Breast epithelium (tissue), 4 donors: ENCODE data around the gene HASPIN. TPM values are rescaled to one million over a fixed set of nuclear protein-coding genes. Genes with fewer than 3 reads are reported as not detected.

ENCODE experiments used
- DNase-seq, 2 donors: peaks; one replicate each; pipeline ENCODE4 v3.0.0-alpha.2; 2019; ENCODE audit warnings: low spot score in 2 of 2
- H3K27ac ChIP-seq, 2 donors: fragments of 200-600 bp; sonication (generic) in 1 of 2; one replicate each; pipeline ENCODE4 v1.5.1; 2016 to 2019; ENCODE audit warnings: mild to moderate bottlenecking in 1 of 2
- H3K27me3 ChIP-seq, 2 donors: fragments of 200-600 bp; sonication (generic) in 1 of 2; one replicate each; pipeline versions ENCODE4 v1.5.1 to v1.6.0; 2017 to 2019; ENCODE audit warnings: control low read depth in 1 of 2, mild to moderate bottlenecking in 1 of 2
- H3K36me3 ChIP-seq: fragments of 200-600 bp; one replicate; pipeline ENCODE4 v1.5.1; 2019
- H3K4me1 ChIP-seq, 2 donors: fragments of 200-600 bp; sonication (generic); one replicate each; pipeline ENCODE4 v1.5.1; 2016 to 2019; ENCODE audit warnings: control low read depth in 1 of 2
- H3K4me3 ChIP-seq, 3 donors: fragments of 200-600 bp; sonication (generic); 1 replicate in 2 of 3; 2 replicates in 1 of 3; pipeline ENCODE4 v1.5.1; 2016 to 2019; ENCODE audit warnings: mild to moderate bottlenecking in 3 of 3, moderate library complexity in 2 of 3
- H3K9me3 ChIP-seq, 2 donors: fragments of 200-600 bp; sonication (generic) in 1 of 2; one replicate each; pipeline ENCODE4 v1.5.1; 2016 to 2019; ENCODE audit warnings: control low read depth in 1 of 2
- CTCF ChIP-seq, 3 donors: fragments of 450-650 bp; IDR thresholded peaks; one replicate each; pipeline ENCODE4 v1.5.1; 2016 to 2017; ENCODE audit warnings: antibody characterized with exemption in 3 of 3, mild to moderate bottlenecking in 3 of 3, moderate library complexity in 3 of 3
- POLR2A ChIP-seq: fragments of 450-650 bp; IDR thresholded peaks from one replicate; pipeline ENCODE4 v1.6.1; 2016; ENCODE audit warnings: antibody characterized with exemption, mild to moderate bottlenecking, moderate library complexity
- POLR2AphosphoS5 ChIP-seq, 3 donors: sonication (generic); formaldehyde crosslinking; IDR thresholded peaks; one replicate each; pipeline ENCODE4 v1.6.1; 2017; ENCODE audit warnings: antibody characterized with exemption in 3 of 3
- intact Hi-C: fragments of 100-400 bp; cut with DNase I; formaldehyde crosslinking; loops from one replicate; pipeline ENCODE4 v1.15.1; 2023; ENCODE audit warnings: low total_unique reads
- total RNA-seq, 3 donors: library from RNA; depleted of rRNA; stranded (reverse); fragments of >200 nt; gene quantifications; one replicate each; pipeline ENCODE4 v1.1.0, GENCODE V29; 2016

The HASPIN gene
- total RNA-seq, 3 donors from 2014 or later, result 0.29 to 0.48 (median 0.33) TPM

GRCh38 chr17:3768769-3769168 lies 45.1 kb downstream of the HASPIN start:
- intact Hi-C loops, result no loop called here
- Histone ChIP-seq H3K27ac (no peak overlapping the region), H3K4me1 (no peaks in the 10 kb centered on the region), H3K9me3 (no peaks in the 10 kb centered on the region), H3K36me3 (no peaks in the 10 kb centered on the region), H3K4me3 (no peak overlapping the region), H3K27me3 (peaks cover 0 to 4% of the 10 kb centered on the region in 2 donors)
- no peak for TF ChIP-seq CTCF (IDR thresholded peaks at IDR 0.05)
- TF ChIP-seq POLR2A, result no peak
- no peak for TF ChIP-seq POLR2AphosphoS5 (IDR thresholded peaks at IDR 0.05)
- no peak for DNase-seq

DNA sequence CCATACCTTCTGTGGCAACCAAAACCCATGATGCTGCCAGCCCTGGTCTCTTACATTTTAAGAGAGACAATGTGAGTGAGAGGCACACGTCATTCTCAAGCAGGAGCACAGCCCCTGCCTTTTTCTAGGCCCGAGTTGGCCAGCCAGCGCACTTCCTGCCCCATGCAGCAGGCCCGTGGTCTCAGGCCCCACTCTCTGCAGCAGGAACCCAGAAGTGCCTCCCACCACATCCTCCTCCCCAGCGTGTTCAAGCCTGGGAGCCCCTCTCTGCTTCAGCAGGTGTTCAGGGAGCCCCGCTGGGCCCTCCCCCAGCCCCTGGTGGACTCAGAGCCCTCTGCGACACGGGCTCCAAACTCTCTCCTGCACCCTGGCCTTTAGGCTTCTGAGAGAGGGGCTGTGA lies 46.8 kb downstream of the HASPIN start:
- no peak for DNase-seq
- intact Hi-C loops, result loop anchor here (2.0 kb wide), 1 partner anchor 42 kb away; no protein-coding TSS in a partner anchor
- H3K4me3 ChIP-seq, result no peak overlapping the region
- no peaks in the 10 kb centered on the region for H3K4me1 ChIP-seq
- no peak overlapping the region for H3K27ac ChIP-seq
- no peaks in the 10 kb centered on the region for H3K9me3 ChIP-seq
- H3K36me3 ChIP-seq, result no peaks in the 10 kb centered on the region
- TF ChIP-seq POLR2AphosphoS5 (IDR thresholded peaks at IDR 0.05), result no peak
- TF ChIP-seq CTCF (IDR thresholded peaks at IDR 0.05), result no peak
- TF ChIP-seq POLR2A, result no peak
- H3K27me3 ChIP-seq, result no peaks in the 10 kb centered on the region

DNA sequence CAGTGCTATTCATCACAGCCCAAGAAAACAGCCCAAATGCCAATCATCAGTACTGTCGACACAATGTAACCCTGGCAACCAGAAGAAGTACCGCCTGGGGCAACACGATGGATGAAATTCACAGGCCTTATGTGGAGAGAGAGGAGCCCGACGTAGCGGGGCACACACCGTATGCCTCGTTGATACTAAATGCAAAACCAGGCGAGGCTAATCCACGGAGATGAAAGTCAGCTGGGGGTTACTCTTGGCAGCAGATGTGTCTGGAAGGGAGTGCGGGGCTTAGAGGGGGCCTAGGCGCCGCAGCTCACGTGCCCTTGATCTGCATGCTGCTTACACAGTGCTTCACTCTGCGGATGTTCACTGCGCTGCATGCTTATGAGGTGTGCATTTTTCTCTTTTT lies 47.4 kb downstream of the HASPIN start:
- no peak for DNase-seq
- H3K4me1 ChIP-seq, result no peaks in the 10 kb centered on the region
- no peak overlapping the region for H3K27ac ChIP-seq
- no peaks in the 10 kb centered on the region for H3K27me3 ChIP-seq
- no peak for TF ChIP-seq CTCF (IDR thresholded peaks at IDR 0.05)
- TF ChIP-seq POLR2AphosphoS5 (IDR thresholded peaks at IDR 0.05), result no peak
- TF ChIP-seq POLR2A, result no peak
- intact Hi-C loops, result loop anchor here (2.0 kb wide), 1 partner anchor 42 kb away; no protein-coding TSS in a partner anchor
- no peak overlapping the region for H3K4me3 ChIP-seq
- no peaks in the 10 kb centered on the region for H3K36me3 ChIP-seq
- H3K9me3 ChIP-seq, result no peaks in the 10 kb centered on the region

DNA sequence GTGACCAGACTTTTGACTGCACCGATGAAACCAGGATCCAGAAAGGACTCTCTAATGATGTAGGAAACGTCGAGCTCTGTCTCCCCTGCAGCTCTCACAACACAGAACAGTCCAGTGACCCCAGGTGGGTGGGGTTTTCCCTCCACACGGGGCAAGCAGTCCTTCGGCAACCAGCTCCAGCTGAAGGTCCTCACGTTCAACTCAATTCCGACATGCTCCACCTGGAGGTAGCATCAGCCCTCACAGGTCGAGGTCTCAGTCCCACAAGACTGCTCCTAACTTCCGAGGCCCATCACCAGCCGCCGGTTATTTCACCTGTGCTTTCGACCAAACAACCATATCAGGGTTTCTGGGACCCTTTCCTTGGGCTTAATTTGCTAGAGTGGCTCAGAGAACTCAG lies 49.1 kb downstream of the HASPIN start:
- intact Hi-C loops, result no loop called here
- Histone ChIP-seq H3K36me3 (no peaks in the 10 kb centered on the region), H3K27ac (no peak overlapping the region), H3K27me3 (no peaks in the 10 kb centered on the region), H3K4me1 (no peaks in the 10 kb centered on the region), H3K9me3 (no peaks in the 10 kb centered on the region), H3K4me3 (no peak overlapping the region)
- TF ChIP-seq POLR2AphosphoS5 (IDR thresholded peaks at IDR 0.05) (no peak), POLR2A (no peak), CTCF (IDR thresholded peaks at IDR 0.05) (no peak)
- no peak for DNase-seq

- TF ChIP-seq POLR2A (no peak), CTCF (IDR thresholded peaks at IDR 0.05) (no peak), POLR2AphosphoS5 (IDR thresholded peaks at IDR 0.05) (no peak)
- Histone ChIP-seq H3K27ac (no peak overlapping the region), H3K36me3 (no peaks in the 10 kb centered on the region), H3K4me1 (no peaks in the 10 kb centered on the region), H3K9me3 (no peaks in the 10 kb centered on the region), H3K27me3 (no peaks in the 10 kb centered on the region), H3K4me3 (no peak overlapping the region)
- no peak for DNase-seq
- intact Hi-C loops, result no loop called here
These were observed 49.8 kb downstream of the HASPIN start for GRCh38 chr17:3773511-3773910.
